SKM-1 (cell line): ENCODE measurements around the gene RBBP8.

Source experiments
- DNase-seq: peaks from one replicate; lab custom pipeline; 2025; ENCODE audit not compliant: unreplicated experiment; lab: John Stamatoyannopoulos, UW

RBBP8 gene

DNA sequence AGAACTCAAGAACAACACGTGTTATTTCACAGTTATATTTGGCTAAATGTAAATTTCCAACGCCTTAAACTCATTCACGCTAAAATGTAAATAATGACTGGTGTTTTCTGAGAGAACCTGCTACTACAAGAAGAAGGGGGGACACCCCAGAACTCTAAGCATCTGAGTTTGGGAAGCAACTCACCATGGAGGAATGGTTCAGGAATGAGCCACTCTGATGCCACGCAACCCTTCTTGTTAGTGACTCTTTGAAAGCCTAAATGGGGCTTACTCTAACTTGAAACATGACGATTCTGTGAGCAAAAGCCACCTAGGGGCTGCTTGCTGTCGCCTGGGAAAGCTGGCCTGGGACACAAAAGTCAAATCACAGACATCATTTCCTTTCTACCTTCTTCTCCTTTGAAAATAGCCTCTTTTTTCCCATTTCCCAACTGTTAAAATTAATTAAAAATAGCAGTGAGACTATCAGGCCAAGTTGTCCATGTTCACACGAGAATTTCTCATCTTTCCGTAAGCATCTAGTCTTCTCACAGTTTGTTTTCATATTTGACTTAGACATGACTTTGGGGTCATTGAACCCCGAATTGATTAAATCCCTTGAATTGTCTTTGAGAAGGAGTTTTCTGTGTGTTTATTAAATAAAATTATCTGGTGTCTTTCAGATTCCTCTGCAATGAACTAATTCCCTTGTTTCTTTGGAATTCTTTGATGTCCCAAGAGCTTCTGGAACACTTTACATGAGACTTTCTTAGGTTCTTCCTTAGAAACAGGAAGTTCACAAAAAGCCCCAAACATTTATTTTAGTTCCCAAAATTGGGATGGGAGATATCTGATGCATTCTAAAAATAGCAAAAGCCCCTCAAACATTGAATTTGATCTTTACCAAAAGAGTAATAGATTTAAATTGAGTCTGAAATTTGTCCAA is 126.7 kb downstream of the RBBP8 start:
- no peak for DNase-seq

DNA sequence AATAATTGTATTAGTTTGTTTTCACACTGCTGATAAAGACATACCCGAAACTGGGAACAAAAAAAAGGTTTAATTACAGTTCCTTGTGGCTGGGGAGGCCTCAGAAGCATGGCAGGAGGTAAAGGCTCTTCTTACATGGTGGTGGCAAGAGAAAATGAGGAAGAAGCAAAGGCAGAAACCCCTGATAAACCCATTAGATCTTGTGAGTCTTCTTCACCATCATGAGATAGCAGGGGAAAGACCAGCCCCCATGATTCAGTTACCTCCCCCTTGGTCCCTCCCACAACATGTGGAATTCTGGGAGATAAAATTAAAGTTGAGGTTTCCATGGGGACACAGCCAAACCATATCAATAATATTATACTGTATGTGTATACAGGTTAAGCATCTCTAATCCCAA is 128.9 kb downstream of the RBBP8 start:
- DNase-seq, result no peak

- no peak for DNase-seq
Measured at GRCh38 chr18:23063502-23063901, 130.4 kb downstream of the RBBP8 start.

- no peak for DNase-seq
Measured at GRCh38 chr18:23065234-23065806, 132.2 kb downstream of the RBBP8 start.

DNA sequence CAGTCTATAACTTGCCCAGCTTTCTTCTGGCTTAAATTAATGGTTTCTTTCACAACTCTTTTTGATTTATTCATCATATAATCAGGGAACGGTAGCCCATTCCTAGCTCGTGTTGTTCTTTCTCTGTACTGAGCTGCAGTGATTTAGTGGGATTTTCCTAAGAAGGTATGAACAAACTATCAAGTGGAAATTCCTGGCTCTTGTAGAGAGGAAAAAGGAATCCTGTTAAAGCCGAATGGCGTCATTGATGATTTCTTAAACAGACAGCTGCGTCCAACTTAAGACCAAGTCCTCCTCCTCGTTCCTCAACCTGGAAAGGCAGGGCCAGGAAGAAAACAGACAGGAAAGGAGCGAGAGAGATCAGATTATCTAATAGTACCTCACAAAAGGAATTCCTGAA is 132.9 kb downstream of the RBBP8 start:
- DNase-seq, result no peak

- DNase-seq, result no peak
Measured at GRCh38 chr18:23066504-23067039, 133.4 kb downstream of the RBBP8 start.

GRCh38 chr18:23067236-23067635 is 134.1 kb downstream of the RBBP8 start:
- no peak for DNase-seq

DNA sequence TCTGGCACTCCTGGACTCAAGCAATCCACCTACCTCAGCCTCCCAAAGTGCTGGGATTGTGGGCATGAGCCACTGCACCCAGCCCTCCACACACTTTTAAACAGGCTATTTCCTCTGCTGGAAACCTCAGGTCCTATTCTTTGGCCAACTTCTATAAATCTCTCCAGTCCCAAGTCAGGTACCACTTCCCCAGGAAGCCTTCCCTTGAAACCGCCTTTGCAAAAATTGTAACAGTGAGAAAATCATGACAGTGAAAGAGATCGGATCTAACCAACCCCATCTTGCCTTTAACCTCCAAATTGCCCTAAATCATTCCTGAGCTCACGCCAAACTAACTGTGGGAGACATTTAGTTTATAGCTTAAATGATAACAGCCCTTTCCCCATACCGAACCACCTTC is 134.9 kb downstream of the RBBP8 start:
- no peak for DNase-seq

DNA sequence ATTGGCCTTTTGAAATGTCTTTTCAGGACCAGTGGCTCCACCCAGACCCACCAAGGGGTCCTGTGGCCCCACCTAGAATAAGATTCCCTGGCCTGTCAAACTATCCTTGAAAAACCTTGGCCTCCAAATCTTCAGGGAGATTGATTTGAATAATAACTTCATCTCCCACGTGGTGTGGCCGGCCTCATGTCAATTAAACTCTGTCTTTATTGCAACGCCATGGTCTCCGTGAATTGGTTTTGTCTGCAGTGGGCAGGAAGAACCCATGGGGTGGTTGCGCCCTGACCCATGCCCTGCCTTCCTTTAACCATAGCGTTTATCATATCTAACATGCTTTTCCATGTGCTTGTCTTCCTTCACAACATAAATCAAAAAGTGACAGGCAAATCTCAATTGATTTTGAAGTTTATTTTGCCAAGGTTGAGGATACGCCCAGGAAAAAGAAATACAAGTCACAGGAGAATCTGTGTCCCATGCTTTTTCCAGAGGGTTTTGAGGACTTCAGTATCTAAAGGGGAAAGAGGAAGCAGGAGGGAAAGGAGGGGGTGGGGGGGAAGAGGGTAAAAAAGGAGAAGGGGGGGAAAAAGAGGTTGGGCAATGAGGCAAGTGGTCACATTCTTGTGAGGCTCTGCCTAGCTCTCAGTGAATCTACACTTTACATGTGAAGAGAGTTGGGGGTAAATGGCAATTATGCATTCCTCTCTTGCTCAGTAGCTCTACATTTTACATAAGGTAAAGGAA is 135.6 kb downstream of the RBBP8 start:
- DNase-seq, result peak; percentile 80

GRCh38 chr18:23069481-23069880 is 136.4 kb downstream of the RBBP8 start:
- no peak for DNase-seq

- DNase-seq, result no peak
Measured at GRCh38 chr18:23069898-23070297, 136.8 kb downstream of the RBBP8 start.

DNA sequence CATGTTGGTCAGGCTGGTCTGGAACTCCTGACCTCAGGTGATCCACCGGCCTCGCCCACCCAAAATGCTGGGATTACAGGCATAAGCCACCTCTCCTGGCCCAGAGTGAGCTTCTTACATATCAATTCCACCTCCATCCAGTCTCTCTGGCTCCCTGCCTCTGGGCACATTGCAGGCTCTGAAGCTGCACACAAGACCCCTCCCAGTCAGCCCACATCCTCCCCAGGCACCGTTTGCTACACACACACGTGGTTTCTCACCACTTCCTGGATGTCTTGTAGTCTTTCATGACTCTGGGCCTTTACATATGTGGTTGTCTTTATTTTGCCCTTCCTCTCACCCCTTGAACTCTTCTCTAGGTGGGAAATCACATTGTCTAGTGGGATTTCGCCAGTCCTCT is 138.2 kb downstream of the RBBP8 start:
- DNase-seq, result peak; percentile 94

- no peak for DNase-seq
Measured at GRCh38 chr18:23072079-23072478, 139.0 kb downstream of the RBBP8 start.

- DNase-seq, result no peak
Measured at GRCh38 chr18:23073996-23074606, 141.0 kb downstream of the RBBP8 start.
